T-helper 2 cell treated with Interferon-gamma antibody and Interleukin-4, amounts not matched to agents 5 μg/mL and 100 μg/mL, for 36 hours (primary cell): Measurements from ENCODE around the gene SCTR.

Source experiments
- DNase-seq: peaks from one replicate; pipeline ENCODE4 v3.0.0; 2021; ENCODE audit warnings: low spot score
- H3K27ac Mint-ChIP-seq: one replicate; pipeline ENCODE4 v1.8.0; 2021; ENCODE audit warnings: mild to moderate bottlenecking, mixed read lengths
- H3K27me3 Mint-ChIP-seq: one replicate; pipeline ENCODE4 v1.8.0; 2021; ENCODE audit warnings: low read depth, mixed read lengths
- H3K36me3 Mint-ChIP-seq: one replicate; pipeline ENCODE4 v1.8.0; 2021; ENCODE audit warnings: low read depth, mixed read lengths
- H3K4me1 Mint-ChIP-seq: one replicate; pipeline ENCODE4 v1.8.0; 2021; ENCODE audit warnings: low read depth, mixed read lengths
- H3K4me3 Mint-ChIP-seq: one replicate; pipeline ENCODE4 v1.8.0; 2022; ENCODE audit warnings: mild to moderate bottlenecking, moderate library complexity, mixed read lengths
- H3K9me3 Mint-ChIP-seq: one replicate; pipeline ENCODE4 v1.8.0; 2021; ENCODE audit warnings: mixed read lengths

Gene SCTR

DNA sequence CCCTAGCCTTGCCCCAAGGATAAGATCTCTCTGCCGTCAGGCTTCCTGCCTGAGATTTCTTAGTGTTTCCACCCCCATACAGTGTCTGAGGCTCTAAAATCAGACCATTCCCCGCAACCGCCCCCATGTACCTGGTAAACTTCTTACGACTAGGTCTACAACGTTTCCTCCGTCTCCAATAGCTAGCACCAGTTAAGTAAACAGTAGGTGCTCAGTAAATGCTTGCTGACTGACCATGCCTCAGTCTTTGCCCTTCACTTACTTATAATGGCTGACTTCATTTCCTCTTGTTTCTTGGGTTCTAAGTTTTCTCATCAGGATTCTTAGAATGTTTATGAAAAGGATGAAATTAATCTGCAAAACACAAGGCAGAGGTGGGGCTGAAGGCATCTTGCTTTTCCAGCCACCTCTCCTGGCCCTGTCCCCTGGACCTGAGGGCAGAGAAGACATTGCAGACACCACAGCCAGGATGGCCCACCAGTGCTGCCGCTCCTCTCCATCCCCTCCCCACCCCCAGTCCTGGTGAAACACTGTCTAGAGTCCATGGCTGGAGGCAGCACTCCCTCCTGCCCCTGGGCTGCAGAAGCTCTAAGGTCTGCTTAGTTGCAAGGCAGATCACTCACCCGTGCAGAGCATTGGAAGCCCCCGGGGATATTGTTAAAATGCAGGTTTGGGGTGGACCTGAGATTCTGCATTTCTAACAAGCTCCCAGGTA is 75.7 kb downstream of the SCTR start:
- peaks cover 2% of the 10 kb centered on the region for H3K27me3 Mint-ChIP-seq
- H3K4me3 Mint-ChIP-seq: no peak overlapping the region
- H3K36me3 Mint-ChIP-seq: no peaks in the 10 kb centered on the region
- peaks cover 12% of the 10 kb centered on the region for H3K4me1 Mint-ChIP-seq
- DNase-seq: no peak
- no peaks in the 10 kb centered on the region for H3K9me3 Mint-ChIP-seq
- H3K27ac Mint-ChIP-seq: no peak overlapping the region

DNA sequence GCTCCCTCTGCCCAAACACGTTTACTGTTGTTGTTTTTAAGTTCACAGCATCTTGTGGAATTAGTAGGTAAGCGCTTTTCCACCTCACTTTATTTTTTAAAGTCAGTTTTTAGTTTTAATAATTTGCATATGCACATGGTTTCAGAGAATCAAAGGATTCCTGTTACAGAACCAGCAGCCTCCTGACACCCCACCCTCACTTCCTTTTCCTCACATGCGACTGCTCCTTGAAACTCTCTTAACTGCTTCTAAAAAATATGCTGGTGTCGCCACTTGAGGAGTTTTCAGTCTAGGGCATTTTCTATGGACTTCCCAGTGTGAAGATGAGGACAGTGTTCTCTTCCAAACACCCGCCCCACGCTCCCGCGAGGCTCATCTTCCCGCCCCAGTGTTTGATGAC is 78.2 kb downstream of the SCTR start:
- H3K27ac Mint-ChIP-seq: no peak overlapping the region
- DNase-seq: no peak
- peaks cover 2% of the 10 kb centered on the region for H3K27me3 Mint-ChIP-seq
- no peak overlapping the region for H3K4me3 Mint-ChIP-seq
- H3K9me3 Mint-ChIP-seq: no peaks in the 10 kb centered on the region
- H3K36me3 Mint-ChIP-seq: no peaks in the 10 kb centered on the region
- H3K4me1 Mint-ChIP-seq: peaks cover 12% of the 10 kb centered on the region

DNA sequence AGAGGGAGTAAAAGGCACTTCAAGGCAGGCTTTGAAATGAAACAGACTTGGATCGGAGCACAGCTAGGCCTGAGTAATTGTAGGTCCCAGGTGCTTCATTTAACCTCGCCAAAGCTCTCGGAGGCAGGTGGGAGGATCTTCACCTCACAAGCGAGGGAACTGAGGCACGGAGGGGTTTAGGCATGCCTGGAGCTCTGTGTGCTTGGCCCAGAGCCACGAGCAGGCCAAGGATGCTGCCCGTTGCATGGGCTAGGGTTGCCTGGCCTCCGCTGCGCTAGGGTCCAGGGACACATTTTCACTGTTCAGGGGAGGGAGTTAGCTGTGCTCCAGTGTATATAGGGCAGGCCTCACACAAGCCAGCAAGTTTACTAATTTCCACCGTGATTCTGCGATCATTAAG is 81.4 kb downstream of the SCTR start:
- Mint-ChIP-seq H3K4me1 (no peaks in the 10 kb centered on the region), H3K9me3 (no peaks in the 10 kb centered on the region), H3K4me3 (no peak overlapping the region), H3K27ac (no peak overlapping the region), H3K36me3 (no peaks in the 10 kb centered on the region), H3K27me3 (no peaks in the 10 kb centered on the region)
- DNase-seq: no peak

DNA sequence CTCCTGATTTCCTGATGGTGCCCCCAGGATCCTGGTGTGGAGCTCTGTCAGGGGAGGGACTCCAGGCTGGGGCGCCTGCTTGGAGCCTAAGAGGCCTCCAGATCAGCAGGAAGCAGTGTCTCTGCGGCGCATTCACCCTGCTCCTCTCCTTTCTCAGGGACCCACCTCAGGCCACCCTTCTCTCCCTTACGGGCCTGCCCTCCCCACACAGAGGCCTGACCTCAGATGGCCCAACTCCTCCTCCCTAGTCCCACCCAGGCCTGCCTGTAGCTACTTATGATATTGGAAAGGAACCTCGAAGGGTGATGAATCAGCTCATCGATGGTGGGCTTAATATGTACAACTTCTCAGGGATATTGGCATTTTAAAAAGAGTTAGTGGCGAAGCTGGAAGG is 82.1 kb downstream of the SCTR start:
- no peaks in the 10 kb centered on the region for H3K4me1 Mint-ChIP-seq
- no peaks in the 10 kb centered on the region for H3K36me3 Mint-ChIP-seq
- no peaks in the 10 kb centered on the region for H3K9me3 Mint-ChIP-seq
- DNase-seq: no peak
- H3K27ac Mint-ChIP-seq: no peak overlapping the region
- no peaks in the 10 kb centered on the region for H3K27me3 Mint-ChIP-seq
- no peak overlapping the region for H3K4me3 Mint-ChIP-seq

DNA sequence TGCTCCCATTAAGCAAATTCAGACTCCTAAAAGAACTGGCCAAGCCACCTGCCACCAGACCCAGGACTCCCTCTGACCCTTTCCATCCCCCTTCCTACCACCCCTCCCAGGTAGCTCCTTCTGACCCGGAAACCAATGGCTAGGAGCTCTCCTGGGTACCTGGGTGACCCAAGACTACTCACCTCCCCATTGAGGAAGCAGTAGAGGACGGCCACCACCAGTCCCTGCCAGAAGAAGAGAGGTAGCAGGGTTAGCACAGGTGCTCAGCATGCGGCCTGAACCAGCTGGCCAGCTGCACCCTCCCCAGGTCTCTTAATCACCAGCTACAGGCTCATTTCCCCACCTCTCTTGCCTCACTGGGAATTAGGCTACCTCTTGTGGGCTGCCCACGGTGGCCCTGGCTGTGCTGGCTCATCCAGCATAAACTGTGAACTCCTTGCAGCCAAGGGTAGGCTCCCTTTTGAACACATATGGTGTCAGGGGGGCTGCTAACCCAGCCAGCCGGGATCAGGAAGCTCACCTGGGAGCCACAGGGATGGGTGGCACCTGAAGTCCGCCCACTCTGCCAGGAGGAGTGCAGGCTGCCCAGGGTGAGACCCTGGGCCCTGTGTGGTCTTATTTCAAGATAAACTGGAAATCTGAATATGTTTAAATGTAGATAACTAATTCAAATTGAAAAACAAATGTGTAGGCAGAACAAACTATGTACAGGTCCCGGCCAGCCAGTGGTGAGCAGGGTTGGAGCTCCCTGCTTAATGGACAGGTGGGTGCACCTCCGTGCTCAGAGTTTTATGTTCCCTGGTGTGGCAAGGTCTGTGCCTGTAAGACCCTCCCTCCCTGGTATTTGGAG is 82.7 kb downstream of the SCTR start:
- H3K4me3 Mint-ChIP-seq: no peak overlapping the region
- H3K9me3 Mint-ChIP-seq: no peaks in the 10 kb centered on the region
- no peak for DNase-seq
- H3K36me3 Mint-ChIP-seq: no peaks in the 10 kb centered on the region
- H3K4me1 Mint-ChIP-seq: no peaks in the 10 kb centered on the region
- H3K27me3 Mint-ChIP-seq: no peaks in the 10 kb centered on the region
- H3K27ac Mint-ChIP-seq: no peak overlapping the region

DNA sequence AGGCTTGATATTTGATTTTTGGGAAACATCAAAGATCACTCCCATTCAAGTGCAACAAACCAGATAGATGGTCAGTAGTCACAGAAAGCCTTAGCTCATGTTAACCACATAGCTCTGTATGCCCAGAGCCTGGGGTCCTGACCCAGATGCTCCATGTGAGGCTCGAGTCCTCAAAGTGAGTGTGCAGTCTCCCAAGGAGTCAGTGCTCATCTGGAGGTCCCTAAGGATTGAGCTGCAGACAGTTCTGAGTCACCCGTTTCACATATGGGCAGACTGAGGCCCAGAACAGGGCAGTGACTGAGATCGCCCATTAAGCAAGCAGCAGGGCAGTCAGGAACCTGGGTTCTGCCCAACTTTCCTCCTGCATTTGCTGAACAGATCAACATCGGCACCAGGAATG is 83.4 kb downstream of the SCTR start:
- Mint-ChIP-seq H3K36me3 (no peaks in the 10 kb centered on the region), H3K9me3 (no peaks in the 10 kb centered on the region), H3K27ac (no peak overlapping the region), H3K27me3 (no peaks in the 10 kb centered on the region), H3K4me1 (no peaks in the 10 kb centered on the region), H3K4me3 (no peak overlapping the region)
- DNase-seq: no peak

DNA sequence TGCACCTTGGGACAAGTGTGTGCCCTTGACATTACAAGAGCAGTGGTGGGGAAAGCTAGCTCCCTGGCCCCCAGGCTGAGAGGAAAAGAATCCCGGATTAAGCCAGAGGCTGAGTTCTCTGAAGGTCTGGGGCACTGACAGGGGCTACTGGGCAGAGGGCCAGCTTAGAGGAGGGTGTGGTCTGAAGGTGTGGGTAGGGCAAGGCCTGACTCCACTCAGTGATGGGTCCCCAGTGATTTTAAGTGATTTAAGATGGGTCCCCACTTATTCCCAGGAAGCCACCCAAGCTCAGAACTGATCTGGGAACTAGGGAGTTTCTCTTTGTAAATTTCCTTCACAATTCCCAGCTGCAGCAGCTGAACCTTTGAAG is 83.8 kb downstream of the SCTR start:
- no peak for DNase-seq
- Mint-ChIP-seq H3K4me3 (no peak overlapping the region), H3K4me1 (no peaks in the 10 kb centered on the region), H3K27me3 (no peaks in the 10 kb centered on the region), H3K27ac (no peak overlapping the region), H3K36me3 (no peaks in the 10 kb centered on the region), H3K9me3 (no peaks in the 10 kb centered on the region)

DNA sequence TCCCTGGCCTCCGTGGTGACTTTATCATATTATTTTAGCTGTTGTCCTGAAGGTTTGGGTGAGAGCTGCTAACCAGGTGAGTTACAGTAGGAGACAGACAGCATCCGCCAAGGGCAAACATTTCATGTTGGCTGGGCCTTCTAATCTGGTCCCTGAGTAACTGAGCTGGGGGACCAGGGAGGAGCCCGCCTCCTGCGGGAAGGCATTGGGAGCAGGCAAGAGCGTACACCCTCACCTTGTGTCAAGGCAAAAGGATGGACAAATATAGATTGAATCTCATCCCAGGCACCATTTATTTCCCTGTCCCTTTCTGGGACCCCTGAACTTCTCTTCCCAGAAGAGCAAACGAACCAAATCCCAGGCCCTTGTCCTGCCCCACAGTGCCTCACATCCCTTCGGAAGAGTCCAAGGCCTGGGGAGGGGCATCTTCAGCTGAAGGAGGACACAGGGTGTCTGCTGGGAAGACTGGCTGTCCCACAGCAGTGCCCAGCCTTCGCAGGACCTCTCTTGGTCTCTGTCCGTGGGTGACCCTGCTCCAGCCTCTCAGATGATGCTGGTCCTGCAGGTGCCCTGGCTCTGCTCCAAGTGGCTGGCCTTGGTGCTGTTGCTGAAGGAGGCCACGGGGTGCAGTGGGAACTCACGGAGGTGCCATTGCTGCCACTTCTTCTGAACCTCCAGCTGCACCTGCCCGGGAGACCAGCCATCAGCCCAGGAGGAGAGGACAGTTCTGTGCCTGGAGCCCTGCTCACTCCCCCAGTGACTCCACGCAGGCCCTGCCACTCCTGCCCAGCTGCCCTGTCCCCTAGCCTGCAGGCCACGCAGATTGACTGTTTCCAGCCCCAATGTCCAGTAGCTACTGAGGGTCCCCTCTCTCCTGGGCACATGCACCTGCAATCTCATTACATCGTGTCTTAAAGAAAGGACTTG is 84.4 kb downstream of the SCTR start:
- H3K36me3 Mint-ChIP-seq: no peaks in the 10 kb centered on the region

DNA sequence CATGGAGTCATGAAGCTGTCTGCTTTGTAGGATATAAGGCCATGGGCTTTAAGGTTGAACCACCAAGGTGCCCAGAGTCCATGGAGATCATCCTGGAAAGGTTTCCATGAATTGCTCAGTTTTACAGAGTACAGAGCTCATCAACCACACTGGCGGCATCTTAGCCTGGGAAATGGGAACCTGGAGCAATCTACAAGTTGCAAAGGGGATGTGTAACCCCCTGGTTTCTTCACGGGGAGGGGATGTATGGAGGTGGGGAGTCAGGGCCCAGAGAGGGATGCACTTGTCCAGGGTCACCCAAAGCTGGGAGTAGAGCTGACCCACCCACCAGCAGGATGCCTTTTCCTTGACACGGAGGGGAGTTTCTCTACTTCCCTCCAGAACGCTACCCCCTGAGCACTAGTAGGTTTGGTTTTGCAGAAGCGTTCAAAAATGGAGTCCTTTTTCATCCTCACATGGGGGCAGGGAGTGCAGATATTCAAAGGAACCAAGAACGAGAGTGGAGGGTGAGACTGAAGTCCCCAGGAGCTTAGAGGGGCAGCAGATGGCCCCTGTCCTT is 85.5 kb downstream of the SCTR start:
- DNase-seq: no peak
- Mint-ChIP-seq H3K4me1 (no peaks in the 10 kb centered on the region), H3K4me3 (no peak overlapping the region), H3K27ac (no peak overlapping the region), H3K27me3 (peaks cover 6% of the 10 kb centered on the region), H3K36me3 (no peaks in the 10 kb centered on the region), H3K9me3 (no peaks in the 10 kb centered on the region)

More for the DNA sequence above, 84.4 kb downstream of the SCTR start:
- Mint-ChIP-seq H3K9me3 (no peaks in the 10 kb centered on the region), H3K4me1 (no peaks in the 10 kb centered on the region), H3K27me3 (no peaks in the 10 kb centered on the region), H3K4me3 (no peak overlapping the region), H3K27ac (no peak overlapping the region)
- DNase-seq: no peak

DNA sequence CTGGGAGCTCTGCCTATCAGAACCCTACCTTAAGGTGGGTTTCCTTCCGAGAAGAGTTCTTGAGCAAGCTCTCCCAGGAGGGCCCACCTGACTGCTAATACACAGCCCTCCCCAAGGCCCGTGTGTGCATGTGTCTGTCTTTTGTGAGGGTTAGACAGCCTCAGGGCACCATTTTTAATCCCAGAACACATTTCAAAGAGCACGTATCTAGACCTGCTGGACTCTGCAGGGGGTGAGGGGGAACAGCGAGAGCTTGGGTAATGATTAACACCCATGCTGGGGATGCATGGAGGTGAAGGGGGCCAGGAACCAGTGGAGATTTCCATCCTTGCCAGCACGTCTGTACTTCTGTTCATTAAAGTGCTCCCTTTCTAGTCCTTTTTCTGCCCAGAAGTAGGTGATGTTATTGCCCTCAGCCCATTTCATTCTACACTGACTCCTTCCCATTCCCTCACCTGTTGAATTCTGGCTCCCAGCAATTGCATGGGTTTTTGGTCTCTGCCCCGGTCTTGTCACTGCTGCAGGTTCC is 86.1 kb downstream of the SCTR start:
- Mint-ChIP-seq H3K4me3 (no peak overlapping the region), H3K4me1 (no peaks in the 10 kb centered on the region), H3K27me3 (peaks cover 12% of the 10 kb centered on the region), H3K36me3 (no peaks in the 10 kb centered on the region), H3K27ac (no peak overlapping the region), H3K9me3 (no peaks in the 10 kb centered on the region)
- DNase-seq: no peak

DNA sequence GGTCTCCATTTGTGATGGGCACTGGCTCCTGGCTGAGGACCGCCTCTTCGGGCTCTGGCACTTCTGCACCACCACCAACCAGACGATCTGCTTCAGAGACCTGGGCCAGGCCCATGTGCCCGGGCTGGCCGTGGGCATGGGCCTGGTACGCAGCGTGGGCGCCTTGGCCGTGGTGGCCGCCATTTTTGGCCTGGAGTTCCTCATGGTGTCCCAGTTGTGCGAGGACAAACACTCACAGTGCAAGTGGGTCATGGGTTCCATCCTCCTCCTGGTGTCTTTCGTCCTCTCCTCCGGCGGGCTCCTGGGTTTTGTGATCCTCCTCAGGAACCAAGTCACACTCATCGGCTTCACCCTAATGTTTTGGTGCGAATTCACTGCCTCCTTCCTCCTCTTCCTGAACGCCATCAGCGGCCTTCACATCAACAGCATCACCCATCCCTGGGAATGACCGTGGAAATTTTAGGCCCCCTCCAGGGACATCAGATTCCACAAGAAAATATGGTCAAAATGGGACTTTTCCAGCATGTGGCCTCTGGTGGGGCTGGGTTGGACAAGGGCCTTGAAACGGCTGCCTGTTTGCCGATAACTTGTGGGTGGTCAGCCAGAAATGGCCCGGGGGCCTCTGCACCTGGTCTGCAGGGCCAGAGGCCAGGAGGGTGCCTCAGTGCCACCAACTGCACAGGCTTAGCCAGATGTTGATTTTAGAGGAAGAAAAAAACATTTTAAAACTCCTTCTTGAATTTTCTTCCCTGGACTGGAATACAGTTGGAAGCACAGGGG is 87.1 kb downstream of the SCTR start:
- peaks cover 22% of the 10 kb centered on the region for H3K27me3 Mint-ChIP-seq

DNA sequence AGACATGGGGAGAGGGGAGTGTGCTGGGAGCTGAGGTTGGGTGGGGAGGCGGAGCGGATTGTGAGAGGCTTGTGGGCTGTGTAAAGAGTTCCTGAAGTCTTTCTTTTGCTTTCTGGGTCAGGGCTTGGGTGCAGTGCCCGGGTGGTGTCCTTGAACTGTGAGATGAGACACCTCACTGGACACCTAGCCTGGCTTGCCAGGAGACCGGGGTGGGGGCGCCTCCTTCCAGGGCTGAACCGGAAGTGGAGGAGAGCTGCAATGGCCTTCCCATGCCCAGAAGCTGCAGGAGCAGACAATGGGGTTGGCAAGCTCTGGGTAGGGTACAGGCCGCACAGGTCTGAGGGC is 88.4 kb downstream of the SCTR start:
- Mint-ChIP-seq H3K4me1 (no peaks in the 10 kb centered on the region), H3K36me3 (no peaks in the 10 kb centered on the region), H3K9me3 (no peaks in the 10 kb centered on the region), H3K27me3 (peaks cover 28% of the 10 kb centered on the region), H3K27ac (no peak overlapping the region), H3K4me3 (no peak overlapping the region)
- DNase-seq: no peak

More for the DNA sequence above, 87.1 kb downstream of the SCTR start:
- no peak for DNase-seq
- no peaks in the 10 kb centered on the region for H3K36me3 Mint-ChIP-seq
- H3K27ac Mint-ChIP-seq: no peak overlapping the region
- no peaks in the 10 kb centered on the region for H3K4me1 Mint-ChIP-seq
- no peaks in the 10 kb centered on the region for H3K9me3 Mint-ChIP-seq
- H3K4me3 Mint-ChIP-seq: no peak overlapping the region
